Measurements from ENCODE around the gene RNU5B-1. TPM values are rescaled to one million over a fixed set of nuclear protein-coding genes. Genes with fewer than 3 reads are reported as not detected.

RNU5B-1 gene
- total RNA-seq, result not detected in 2 replicates

GRCh38 chr15:65304381-65305149 is at the start of gene RNU5B-1:
Gene RNU5B-1, plus strand, starts transcription at chr15:65304677.

GRCh38 chr15:65286704-65287519 is 17.6 kb upstream of the RNU5B-1 start, which contains the start of gene PARP16:
Gene PARP16, minus strand, starts transcription at chr15:65286883. Its CDS starts 457 bp downstream, at chr15:65286426.

Other genes with a start within 250 kb of the RNU5B-1 start
- 3.1 and 6.5 TPM in 2 replicates for gene RASL12, start 236.7 kb upstream of the RNU5B-1 start, total RNA-seq
- not detected in 2 replicates for gene KBTBD13, start 227.9 kb upstream of the RNU5B-1 start, total RNA-seq
- gene UBAP1L, start 189.5 kb upstream of the RNU5B-1 start, total RNA-seq, result 0.71 and 1.4 TPM in 2 replicates
- gene PDCD7, start 170.9 kb upstream of the RNU5B-1 start, total RNA-seq, result 12.5 and 15.0 TPM in 2 replicates
- gene CLPX, start 119.3 kb upstream of the RNU5B-1 start, total RNA-seq, result 42.8 and 46.5 TPM in 2 replicates
- 0.28 and 0.65 TPM in 2 replicates for gene CILP, start 93.2 kb upstream of the RNU5B-1 start, total RNA-seq
- 1.8 and 2.1 TPM in 2 replicates for gene PARP16, start 17.8 kb upstream of the RNU5B-1 start, total RNA-seq
- gene RNU5A-1, start 8.6 kb upstream of the RNU5B-1 start, total RNA-seq, result not detected in 2 replicates
- gene IGDCC3, start 73.3 kb downstream of the RNU5B-1 start, total RNA-seq, result not detected in 2 replicates
- 1.2 and 1.4 TPM in 2 replicates for gene IGDCC4, start 118.3 kb downstream of the RNU5B-1 start, total RNA-seq
- gene DPP8, start 213.0 kb downstream of the RNU5B-1 start, total RNA-seq, result 34.6 and 41.6 TPM in 2 replicates
- gene HACD3, start 225.8 kb downstream of the RNU5B-1 start, total RNA-seq, result 57.0 and 83.2 TPM in 2 replicates

All from smooth muscle cell of bladder (primary cell).